ENCODE results near the gene FIBP.

The FIBP gene

DNA sequence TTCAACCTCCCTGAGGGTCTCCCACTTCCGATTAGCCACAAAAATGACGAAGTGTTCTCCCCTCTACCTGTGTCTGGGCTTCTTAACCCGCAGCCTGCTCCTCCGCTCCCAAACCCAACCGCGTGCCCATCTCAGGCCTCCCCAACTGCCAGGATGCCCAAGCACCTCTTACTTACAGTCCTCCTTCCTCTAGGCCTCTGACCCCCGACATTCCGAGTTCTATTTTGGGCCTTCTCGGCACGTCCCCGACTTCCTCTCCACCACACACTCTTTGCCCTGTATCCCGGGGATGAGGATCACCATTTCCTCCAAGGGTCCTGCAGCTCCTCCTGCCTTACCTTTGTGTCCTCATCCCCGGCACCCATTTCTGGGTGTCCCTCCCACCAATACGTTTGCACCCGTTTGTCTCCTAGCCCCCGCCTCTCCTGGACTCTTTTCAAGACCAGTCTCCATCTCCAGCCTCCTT, 28.4 kb downstream of the FIBP start:
- peak overlapping the region; percentile 92 for H3K4me3 ChIP-seq (ENCODE audit: low read length)
- H3K36me3 ChIP-seq (ENCODE audit: insufficient read depth, low read length): peaks cover 54% of the 10 kb centered on the region
- H3K9me3 ChIP-seq (ENCODE audit: low read length): no peaks in the 10 kb centered on the region
- no peaks in the 10 kb centered on the region for H3K27me3 ChIP-seq (ENCODE audit: insufficient read depth, low read length)
- peaks cover 29% of the 10 kb centered on the region for H3K4me1 ChIP-seq (ENCODE audit: insufficient read depth, low read length)
- no peak overlapping the region for H2AFZ ChIP-seq (ENCODE audit: low read depth, low read length)

DNA sequence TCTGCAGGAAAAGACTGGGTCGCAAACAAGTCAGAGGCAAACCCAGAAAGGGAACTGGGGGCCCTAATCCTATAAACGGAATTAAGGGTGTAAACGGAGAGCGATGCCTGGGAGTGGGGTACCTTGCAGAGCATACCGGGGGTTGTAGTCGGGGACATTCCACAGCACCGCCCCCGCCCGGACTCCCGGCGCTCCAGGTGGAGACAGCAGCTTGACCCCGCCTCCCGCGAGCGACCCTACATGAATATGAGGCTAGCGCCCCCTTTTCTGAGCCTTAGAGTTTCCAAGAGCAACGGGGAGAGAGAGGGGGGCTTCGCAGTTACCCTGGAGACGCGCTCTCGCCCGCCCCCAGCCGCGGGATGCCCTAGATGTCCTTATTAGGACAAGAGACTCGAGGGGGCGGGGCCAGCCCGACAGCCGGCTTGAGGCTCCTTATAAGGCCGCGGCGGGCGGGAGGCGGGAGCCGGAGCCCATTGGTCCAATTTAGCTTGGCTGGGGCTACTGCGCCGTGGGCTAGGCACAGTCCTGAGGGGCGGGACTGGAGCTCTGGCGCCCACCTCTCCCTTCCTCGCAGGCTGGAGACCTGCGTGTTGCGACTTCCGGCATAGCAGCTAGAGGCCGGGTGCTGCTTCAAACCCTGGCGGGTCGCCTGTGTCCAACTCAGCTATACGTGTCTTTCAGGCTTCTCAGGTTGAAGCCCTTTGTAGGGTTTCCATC, 29.0 kb downstream of the FIBP start:
- H3K4me3 ChIP-seq (ENCODE audit: low read length): peak overlapping the region; percentile 97
- H3K27me3 ChIP-seq (ENCODE audit: insufficient read depth, low read length): no peaks in the 10 kb centered on the region
- peaks cover 54% of the 10 kb centered on the region for H3K36me3 ChIP-seq (ENCODE audit: insufficient read depth, low read length)

GRCh38 chr11:65858681-65859087, 29.6 kb downstream of the FIBP start:
- H3K36me3 ChIP-seq (ENCODE audit: insufficient read depth, low read length): peaks cover 54% of the 10 kb centered on the region
- no peaks in the 10 kb centered on the region for H3K27me3 ChIP-seq (ENCODE audit: insufficient read depth, low read length)
- no peaks in the 10 kb centered on the region for H3K9me3 ChIP-seq (ENCODE audit: low read length)
- H3K4me3 ChIP-seq (ENCODE audit: low read length): peak overlapping the region; percentile 97
- H3K4me1 ChIP-seq (ENCODE audit: insufficient read depth, low read length): peaks cover 29% of the 10 kb centered on the region
- peak overlapping the region; percentile 49 for H2AFZ ChIP-seq (ENCODE audit: low read depth, low read length)

More for the DNA sequence above, 29.0 kb downstream of the FIBP start:
- Histone ChIP-seq H3K9me3 (ENCODE audit: low read length) (no peaks in the 10 kb centered on the region), H2AFZ (ENCODE audit: low read depth, low read length) (no peak overlapping the region), H3K4me1 (ENCODE audit: insufficient read depth, low read length) (peaks cover 29% of the 10 kb centered on the region)

DNA sequence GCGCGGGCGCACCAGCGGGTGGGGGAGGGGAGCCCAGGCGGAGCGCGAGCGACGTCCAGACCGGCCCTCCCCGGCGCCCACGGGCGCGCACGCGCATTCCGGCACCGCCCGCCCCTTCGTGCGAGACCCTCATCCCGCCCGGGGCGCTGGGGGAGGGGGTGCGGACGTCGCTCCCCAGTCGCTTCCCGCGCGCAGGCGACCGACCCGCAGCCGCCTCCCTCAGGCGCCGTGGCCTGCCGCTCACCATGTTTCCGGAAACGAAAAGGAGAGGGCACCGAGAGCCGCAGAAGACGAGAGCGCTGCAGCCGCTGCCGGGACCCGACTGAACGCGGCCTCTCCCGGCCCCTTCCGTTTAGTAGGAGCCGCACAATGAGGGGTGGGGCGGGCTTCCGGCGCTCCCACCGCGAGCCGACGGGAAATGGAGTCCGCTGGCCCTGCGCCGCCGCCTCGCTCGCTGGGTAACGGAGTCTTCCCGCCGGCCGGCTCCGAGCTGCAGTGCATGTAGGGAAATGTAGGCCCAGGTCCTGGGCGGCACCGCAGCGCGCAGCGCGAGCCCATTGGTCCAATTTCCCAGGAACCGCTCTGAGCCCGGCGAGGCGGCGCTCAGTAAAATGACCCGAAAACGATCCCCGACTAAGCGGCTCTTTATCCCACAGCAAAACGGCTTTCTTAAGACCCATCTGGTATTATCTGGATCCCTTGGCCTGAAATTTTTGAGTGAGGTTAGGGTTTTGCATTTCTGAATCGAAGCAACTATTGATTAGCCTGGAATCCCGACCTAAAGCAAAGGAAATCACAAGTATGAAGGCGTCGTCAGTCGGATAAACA, 30.2 kb downstream of the FIBP start, which contains the start of gene CFL1:
CFL1 (minus strand) TSS at position 328 of the 828 bp plus-strand sequence; CDS start at position 247, 81 bp downstream.
- Histone ChIP-seq H3K36me3 (ENCODE audit: insufficient read depth, low read length) (peaks cover 54% of the 10 kb centered on the region), H3K9me3 (ENCODE audit: low read length) (no peaks in the 10 kb centered on the region), H3K27me3 (ENCODE audit: insufficient read depth, low read length) (no peaks in the 10 kb centered on the region)

DNA sequence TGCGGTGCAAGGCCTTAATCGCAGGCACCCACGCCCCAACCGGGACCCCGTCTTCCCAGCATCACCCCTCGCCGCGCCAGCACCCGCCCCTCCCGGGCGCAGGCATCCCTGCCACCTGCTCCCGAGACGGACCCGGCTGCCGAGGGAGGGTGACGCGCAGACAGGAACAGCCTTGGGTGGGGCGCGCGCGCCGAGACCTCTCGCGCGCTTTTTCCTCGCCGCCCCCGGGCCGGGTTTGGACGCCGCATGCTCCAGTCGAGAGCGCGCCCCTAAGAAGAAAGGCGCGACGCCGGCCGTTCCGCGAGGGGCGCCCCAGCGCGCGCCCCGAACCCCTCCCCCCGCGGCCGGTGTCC, 30.8 kb downstream of the FIBP start:
- H3K9me3 ChIP-seq (ENCODE audit: low read length): no peaks in the 10 kb centered on the region
- H3K4me3 ChIP-seq (ENCODE audit: low read length): peak overlapping the region; percentile 97
- H3K4me1 ChIP-seq (ENCODE audit: insufficient read depth, low read length): peaks cover 29% of the 10 kb centered on the region
- no peak overlapping the region for H2AFZ ChIP-seq (ENCODE audit: low read depth, low read length)
- H3K27me3 ChIP-seq (ENCODE audit: insufficient read depth, low read length): no peaks in the 10 kb centered on the region
- H3K36me3 ChIP-seq (ENCODE audit: insufficient read depth, low read length): peaks cover 53% of the 10 kb centered on the region

More for the DNA sequence above, 30.2 kb downstream of the FIBP start, which contains the start of gene CFL1:
- H2AFZ ChIP-seq (ENCODE audit: low read depth, low read length): peak within 1 kb of the TSS; percentile 49
- peaks cover 29% of the 10 kb centered on the region for H3K4me1 ChIP-seq (ENCODE audit: insufficient read depth, low read length)
- peak within 1 kb of the TSS; percentile 97 for H3K4me3 ChIP-seq (ENCODE audit: low read length)

- H2AFZ ChIP-seq (ENCODE audit: low read depth, low read length): no peak overlapping the region
- H3K9me3 ChIP-seq (ENCODE audit: low read length): no peaks in the 10 kb centered on the region
- H3K36me3 ChIP-seq (ENCODE audit: insufficient read depth, low read length): peaks cover 51% of the 10 kb centered on the region
- peaks cover 28% of the 10 kb centered on the region for H3K4me1 ChIP-seq (ENCODE audit: insufficient read depth, low read length)
- H3K27me3 ChIP-seq (ENCODE audit: insufficient read depth, low read length): no peaks in the 10 kb centered on the region
- H3K4me3 ChIP-seq (ENCODE audit: low read length): peak overlapping the region; percentile 97
Measured at GRCh38 chr11:65856689-65857499, 31.4 kb downstream of the FIBP start.

GRCh38 chr11:65855927-65856363, 32.3 kb downstream of the FIBP start:
- Histone ChIP-seq H3K27me3 (ENCODE audit: insufficient read depth, low read length) (no peaks in the 10 kb centered on the region), H3K9me3 (ENCODE audit: low read length) (peaks cover 7% of the 10 kb centered on the region), H3K4me1 (ENCODE audit: insufficient read depth, low read length) (peaks cover 19% of the 10 kb centered on the region), H3K4me3 (ENCODE audit: low read length) (peak overlapping the region; percentile 97), H2AFZ (ENCODE audit: low read depth, low read length) (no peak overlapping the region), H3K36me3 (ENCODE audit: insufficient read depth, low read length) (peaks cover 45% of the 10 kb centered on the region)

- peaks cover 45% of the 10 kb centered on the region for H3K36me3 ChIP-seq (ENCODE audit: insufficient read depth, low read length)
- no peak overlapping the region for H2AFZ ChIP-seq (ENCODE audit: low read depth, low read length)
- peaks cover 17% of the 10 kb centered on the region for H3K4me1 ChIP-seq (ENCODE audit: insufficient read depth, low read length)
- H3K9me3 ChIP-seq (ENCODE audit: low read length): peaks cover 7% of the 10 kb centered on the region
- no peaks in the 10 kb centered on the region for H3K27me3 ChIP-seq (ENCODE audit: insufficient read depth, low read length)
- no peak overlapping the region for H3K4me3 ChIP-seq (ENCODE audit: low read length)
Measured at GRCh38 chr11:65854852-65855837, 33.1 kb downstream of the FIBP start.

- H3K4me3 ChIP-seq (ENCODE audit: low read length): no peak overlapping the region
- H2AFZ ChIP-seq (ENCODE audit: low read depth, low read length): no peak overlapping the region
- peaks cover 7% of the 10 kb centered on the region for H3K9me3 ChIP-seq (ENCODE audit: low read length)
- H3K36me3 ChIP-seq (ENCODE audit: insufficient read depth, low read length): peaks cover 45% of the 10 kb centered on the region
- H3K4me1 ChIP-seq (ENCODE audit: insufficient read depth, low read length): peaks cover 17% of the 10 kb centered on the region
- no peaks in the 10 kb centered on the region for H3K27me3 ChIP-seq (ENCODE audit: insufficient read depth, low read length)
Measured at GRCh38 chr11:65854161-65854592, 34.1 kb downstream of the FIBP start.

- no peak overlapping the region for H3K4me3 ChIP-seq (ENCODE audit: low read length)
- peaks cover 7% of the 10 kb centered on the region for H3K9me3 ChIP-seq (ENCODE audit: low read length)
- peaks cover 45% of the 10 kb centered on the region for H3K36me3 ChIP-seq (ENCODE audit: insufficient read depth, low read length)
- no peaks in the 10 kb centered on the region for H3K27me3 ChIP-seq (ENCODE audit: insufficient read depth, low read length)
- H3K4me1 ChIP-seq (ENCODE audit: insufficient read depth, low read length): peaks cover 11% of the 10 kb centered on the region
- H2AFZ ChIP-seq (ENCODE audit: low read depth, low read length): no peak overlapping the region
Measured at GRCh38 chr11:65853246-65853979, 34.9 kb downstream of the FIBP start.

GRCh38 chr11:65852508-65853245, 35.6 kb downstream of the FIBP start:
- Histone ChIP-seq H3K9me3 (ENCODE audit: low read length) (peaks cover 7% of the 10 kb centered on the region), H3K27me3 (ENCODE audit: insufficient read depth, low read length) (no peaks in the 10 kb centered on the region), H3K4me3 (ENCODE audit: low read length) (no peak overlapping the region), H2AFZ (ENCODE audit: low read depth, low read length) (no peak overlapping the region), H3K4me1 (ENCODE audit: insufficient read depth, low read length) (peaks cover 11% of the 10 kb centered on the region), H3K36me3 (ENCODE audit: insufficient read depth, low read length) (peaks cover 45% of the 10 kb centered on the region)
